ENCODE results near the gene SLITRK6. TPM values are rescaled to one million over a fixed set of nuclear protein-coding genes. Genes with fewer than 3 reads are reported as not detected.

Gene SLITRK6
- total RNA-seq, result 0.78 TPM
- long read RNA-seq, full-length matches to known transcripts, result 1 of 1 reads
- long read RNA-seq, partial matches to known transcripts, result 0 of 1 reads
- long read RNA-seq, other reads (novel, unspliced or antisense), result 0 of 1 reads

- ATAC-seq, result peak; percentile 63
- intact Hi-C loops (cut with DNase I), result no loop called here
- no peaks in the 10 kb centered on the region for H3K27me3 ChIP-seq
- H3K9me3 ChIP-seq, result no peaks in the 10 kb centered on the region
- no peaks in the 10 kb centered on the region for H3K36me3 ChIP-seq
- no peak for DNase-seq
- H3K4me3 ChIP-seq, result no peak within 1 kb of the TSS
- no peaks in the 10 kb centered on the region for H3K4me1 ChIP-seq
- no peak for TF ChIP-seq CTCF (IDR thresholded peaks at IDR 0.05)
- H3K27ac ChIP-seq, result no peak within 1 kb of the TSS
Measured at GRCh38 chr13:85799097-85799582, at the start of gene SLITRK6. Gene SLITRK6 (minus strand): TSS chr13:85799419. CDS start chr13:85796508, 2,911 bp downstream.

- intact Hi-C loops (cut with DNase I), result no loop called here
Measured at GRCh38 chr13:85847012-85847411, 47.8 kb upstream of the SLITRK6 start.

GRCh38 chr13:85841427-85841826, 42.2 kb upstream of the SLITRK6 start:
- Histone ChIP-seq H3K4me1 (no peaks in the 10 kb centered on the region), H3K27ac (no peak overlapping the region), H3K36me3 (no peaks in the 10 kb centered on the region), H3K4me3 (no peak overlapping the region), H3K9me3 (no peaks in the 10 kb centered on the region), H3K27me3 (no peaks in the 10 kb centered on the region)
- TF ChIP-seq CTCF (IDR thresholded peaks at IDR 0.05), result no peak
- ATAC-seq, result no peak
- DNase-seq, result no peak
- intact Hi-C loops (cut with DNase I), result no loop called here

More at GRCh38 chr13:85847012-85847411, 47.8 kb upstream of the SLITRK6 start:
- Histone ChIP-seq H3K27ac (no peak overlapping the region), H3K27me3 (no peaks in the 10 kb centered on the region), H3K4me1 (no peaks in the 10 kb centered on the region), H3K9me3 (no peaks in the 10 kb centered on the region), H3K36me3 (no peaks in the 10 kb centered on the region), H3K4me3 (no peak overlapping the region)
- DNase-seq (no peak), ATAC-seq (no peak)
- no peak for TF ChIP-seq CTCF (IDR thresholded peaks at IDR 0.05)

GRCh38 chr13:85833921-85834320, 34.7 kb upstream of the SLITRK6 start:
- Histone ChIP-seq H3K4me1 (no peaks in the 10 kb centered on the region), H3K4me3 (no peak overlapping the region), H3K27me3 (no peaks in the 10 kb centered on the region), H3K9me3 (no peaks in the 10 kb centered on the region), H3K36me3 (no peaks in the 10 kb centered on the region), H3K27ac (no peak overlapping the region)
- intact Hi-C loops (cut with DNase I), result no loop called here
- DNase-seq (no peak), ATAC-seq (no peak)
- TF ChIP-seq CTCF (IDR thresholded peaks at IDR 0.05), result no peak

- intact Hi-C loops (cut with DNase I), result no loop called here
Measured at GRCh38 chr13:85828094-85828684, 29.0 kb upstream of the SLITRK6 start.

More at GRCh38 chr13:85828094-85828684, 29.0 kb upstream of the SLITRK6 start:
- H3K27ac ChIP-seq, result no peak overlapping the region
- H3K4me3 ChIP-seq, result no peak overlapping the region
- no peaks in the 10 kb centered on the region for H3K4me1 ChIP-seq
- no peaks in the 10 kb centered on the region for H3K27me3 ChIP-seq
- ATAC-seq (no peak), DNase-seq (no peak)
- H3K36me3 ChIP-seq, result no peaks in the 10 kb centered on the region
- peak; percentile 70 for TF ChIP-seq CTCF (IDR thresholded peaks at IDR 0.05)
- H3K9me3 ChIP-seq, result no peaks in the 10 kb centered on the region
